Epithelial cell of esophagus (primary cell): ENCODE data around the gene MT1F.

Experiments used
- DNase-seq: peaks from one replicate; pipeline ENCODE4 v3.0.0; 2010; ENCODE audit warnings: low read depth
- H3K4me3 ChIP-seq: 2 replicates; pipeline ENCODE4 v1.5.1; 2011; ENCODE audit warnings: mild to moderate bottlenecking, low read length, control low read depth
- TF ChIP-seq, protein P1 (sequence below): IDR thresholded peaks from 2 replicates; pipeline ENCODE4 v1.5.1; 2011; ENCODE audit warnings: low read depth, mild to moderate bottlenecking, low read length, control low read depth, inconsistent platforms; ENCODE audit not compliant: insufficient read depth; ENCODE audit errors: missing control alignments

Gene MT1F

DNA sequence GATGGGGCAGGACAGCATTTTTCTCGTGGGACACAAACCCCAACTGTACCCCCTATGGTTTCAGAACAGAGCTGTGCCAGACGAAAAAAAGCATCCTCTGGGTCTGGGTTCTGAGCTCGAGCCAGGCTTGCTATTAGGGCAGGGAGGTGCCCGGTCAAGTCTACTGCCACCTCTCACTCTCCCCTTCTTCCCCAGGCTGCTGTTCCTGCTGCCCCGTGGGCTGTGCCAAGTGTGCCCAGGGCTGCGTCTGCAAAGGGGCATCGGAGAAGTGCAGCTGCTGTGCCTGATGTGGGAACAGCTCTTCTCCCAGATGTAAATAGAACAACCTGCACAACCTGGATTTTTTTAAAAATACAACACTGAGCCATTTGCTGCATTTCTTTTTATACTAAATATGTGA is 31.1 kb upstream of the MT1F start:
- no peak for DNase-seq
- peak overlapping the region; percentile 87 for H3K4me3 ChIP-seq
- TF ChIP-seq, protein P1, sequence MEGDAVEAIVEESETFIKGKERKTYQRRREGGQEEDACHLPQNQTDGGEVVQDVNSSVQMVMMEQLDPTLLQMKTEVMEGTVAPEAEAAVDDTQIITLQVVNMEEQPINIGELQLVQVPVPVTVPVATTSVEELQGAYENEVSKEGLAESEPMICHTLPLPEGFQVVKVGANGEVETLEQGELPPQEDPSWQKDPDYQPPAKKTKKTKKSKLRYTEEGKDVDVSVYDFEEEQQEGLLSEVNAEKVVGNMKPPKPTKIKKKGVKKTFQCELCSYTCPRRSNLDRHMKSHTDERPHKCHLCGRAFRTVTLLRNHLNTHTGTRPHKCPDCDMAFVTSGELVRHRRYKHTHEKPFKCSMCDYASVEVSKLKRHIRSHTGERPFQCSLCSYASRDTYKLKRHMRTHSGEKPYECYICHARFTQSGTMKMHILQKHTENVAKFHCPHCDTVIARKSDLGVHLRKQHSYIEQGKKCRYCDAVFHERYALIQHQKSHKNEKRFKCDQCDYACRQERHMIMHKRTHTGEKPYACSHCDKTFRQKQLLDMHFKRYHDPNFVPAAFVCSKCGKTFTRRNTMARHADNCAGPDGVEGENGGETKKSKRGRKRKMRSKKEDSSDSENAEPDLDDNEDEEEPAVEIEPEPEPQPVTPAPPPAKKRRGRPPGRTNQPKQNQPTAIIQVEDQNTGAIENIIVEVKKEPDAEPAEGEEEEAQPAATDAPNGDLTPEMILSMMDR, result no peak

GRCh38 chr16:56628486-56629350 is 29.0 kb upstream of the MT1F start:
- DNase-seq, result peak; percentile 36
- TF ChIP-seq, protein P1, result no peak
- H3K4me3 ChIP-seq, result no peak overlapping the region

DNA sequence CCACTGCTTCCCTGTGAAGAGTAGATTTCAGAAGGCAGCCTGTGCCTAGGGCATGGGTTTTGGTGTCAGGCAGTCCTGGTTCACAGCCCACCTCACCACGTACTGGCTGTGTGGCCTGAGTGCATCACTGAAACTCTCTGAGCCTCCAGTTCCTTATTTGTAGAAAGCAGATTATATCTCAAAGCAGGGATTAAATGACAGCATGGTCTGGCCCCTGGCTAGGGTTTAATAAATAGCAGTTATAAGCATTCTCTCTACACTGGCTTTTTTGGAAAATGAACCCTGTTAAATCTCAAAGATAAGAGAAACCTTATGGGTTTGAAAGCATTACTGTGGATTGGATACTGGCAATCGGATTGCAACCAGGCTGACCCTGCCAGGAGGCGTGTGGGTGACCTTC is 28.2 kb upstream of the MT1F start:
- no peak overlapping the region for H3K4me3 ChIP-seq
- TF ChIP-seq, protein P1, result no peak
- DNase-seq, result no peak

GRCh38 chr16:56630134-56630533 is 27.6 kb upstream of the MT1F start:
- H3K4me3 ChIP-seq, result no peak overlapping the region
- no peak for DNase-seq
- TF ChIP-seq, protein P1, result no peak

GRCh38 chr16:56631197-56631596 is 26.6 kb upstream of the MT1F start:
- TF ChIP-seq, protein P1, result no peak
- no peak for DNase-seq
- no peak overlapping the region for H3K4me3 ChIP-seq

- DNase-seq, result no peak
- H3K4me3 ChIP-seq, result peak overlapping the region; percentile 30
- TF ChIP-seq, protein P1, result no peak
Measured at GRCh38 chr16:56631832-56632155, 26.0 kb upstream of the MT1F start.
